H1 (cell line): Measurements from ENCODE around the gene FBXO38.

Experiments used
- EZH2 ChIP-seq: fragments of 200-600 bp; sonication (generic); IDR thresholded peaks from 2 replicates; pipeline ENCODE4 v1.7.1; 2012; ENCODE audit warnings: low read depth, mild to moderate bottlenecking, moderate library complexity, low read length, inconsistent platforms; ENCODE audit not compliant: severe bottlenecking
- GTF2F1 ChIP-seq: IDR thresholded peaks from 2 replicates; pipeline ENCODE4 v1.6.1; 2012; ENCODE audit warnings: low read depth, low read length, improper control_type of control experiment, borderline replicate concordance
- KDM1A ChIP-seq: fragments of 200-600, 300-600 bp; sonication (generic); IDR thresholded peaks from 2 replicates; pipeline ENCODE4 v1.7.1; 2016; ENCODE audit warnings: mild to moderate bottlenecking, low read length, borderline replicate concordance
- POLR2A ChIP-seq, 2 experiments: IDR thresholded peaks; 1 replicate in 1 of 2; 2 replicates in 1 of 2; pipeline ENCODE4 v1.6.1; 2011; ENCODE audit warnings: low read depth in 2 of 2, low read length in 2 of 2, mild to moderate bottlenecking in 2 of 2; ENCODE audit errors: control extremely low read depth in 1 of 2
- RBBP5 ChIP-seq: IDR thresholded peaks from 2 replicates; pipeline ENCODE4 v1.7.1; 2012; ENCODE audit warnings: low read depth, mild to moderate bottlenecking, inconsistent platforms, low read length, moderate library complexity, borderline replicate concordance
- SIX5 ChIP-seq: IDR thresholded peaks from 2 replicates; pipeline ENCODE4 v1.6.1; 2011; ENCODE audit warnings: mild to moderate bottlenecking, low read depth, low read length
- SUZ12 ChIP-seq: fragments of 200-600 bp; sonication (generic); IDR thresholded peaks from 2 replicates; pipeline ENCODE4 v1.6.1; 2012; ENCODE audit warnings: mild to moderate bottlenecking, inconsistent platforms, low read length, moderate library complexity, mixed read lengths
- TF ChIP-seq, protein P1 (sequence below): IDR thresholded peaks from 2 replicates; pipeline ENCODE4 v1.6.1; 2012; ENCODE audit warnings: low read length, inconsistent platforms
- TF ChIP-seq, protein P2 (sequence below), 3 experiments: IDR thresholded peaks; 1 replicate in 2 of 3; 2 replicates in 1 of 3; pipeline versions ENCODE4 v1.5.1 to v1.6.1; 2011; ENCODE audit warnings: low read length in 3 of 3, mild to moderate bottlenecking in 3 of 3, inconsistent platforms in 2 of 3, low read depth in 1 of 3, moderate library complexity in 1 of 3; ENCODE audit not compliant: insufficient read depth in 1 of 3; ENCODE audit errors: control extremely low read depth in 1 of 3

DNA sequence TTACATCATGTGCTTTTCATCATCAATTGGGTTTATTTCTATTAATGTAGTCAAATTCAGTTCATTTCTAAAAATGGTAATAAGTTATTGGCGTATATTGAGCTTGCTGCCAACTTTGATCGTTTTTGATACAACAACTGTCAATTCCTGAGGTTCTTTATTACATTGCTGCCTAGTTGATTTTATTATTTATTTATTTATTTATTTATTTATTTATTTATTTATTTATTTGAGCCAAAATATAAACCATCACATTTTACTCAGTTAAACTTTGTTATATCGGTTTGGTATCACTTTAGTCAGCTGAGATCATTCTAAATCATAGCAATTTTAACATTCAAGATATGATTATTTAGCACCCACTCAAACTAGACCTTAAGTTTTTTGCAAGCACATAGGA lies 100.0 kb downstream of the FBXO38 start:
- TF ChIP-seq KDM1A (no peak), GTF2F1 (no peak), EZH2 (no peak), SIX5 (no peak), RBBP5 (no peak), SUZ12 (no peak), POLR2A (IDR thresholded peaks at IDR 0.05; ENCODE audit: control extremely low read depth in 1 of 2, low read depth in 2 of 2, low read length in 2 of 2) (no peak)
- TF ChIP-seq, protein P1, sequence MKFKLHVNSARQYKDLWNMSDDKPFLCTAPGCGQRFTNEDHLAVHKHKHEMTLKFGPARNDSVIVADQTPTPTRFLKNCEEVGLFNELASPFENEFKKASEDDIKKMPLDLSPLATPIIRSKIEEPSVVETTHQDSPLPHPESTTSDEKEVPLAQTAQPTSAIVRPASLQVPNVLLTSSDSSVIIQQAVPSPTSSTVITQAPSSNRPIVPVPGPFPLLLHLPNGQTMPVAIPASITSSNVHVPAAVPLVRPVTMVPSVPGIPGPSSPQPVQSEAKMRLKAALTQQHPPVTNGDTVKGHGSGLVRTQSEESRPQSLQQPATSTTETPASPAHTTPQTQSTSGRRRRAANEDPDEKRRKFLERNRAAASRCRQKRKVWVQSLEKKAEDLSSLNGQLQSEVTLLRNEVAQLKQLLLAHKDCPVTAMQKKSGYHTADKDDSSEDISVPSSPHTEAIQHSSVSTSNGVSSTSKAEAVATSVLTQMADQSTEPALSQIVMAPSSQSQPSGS = no peak
- TF ChIP-seq, protein P2, sequence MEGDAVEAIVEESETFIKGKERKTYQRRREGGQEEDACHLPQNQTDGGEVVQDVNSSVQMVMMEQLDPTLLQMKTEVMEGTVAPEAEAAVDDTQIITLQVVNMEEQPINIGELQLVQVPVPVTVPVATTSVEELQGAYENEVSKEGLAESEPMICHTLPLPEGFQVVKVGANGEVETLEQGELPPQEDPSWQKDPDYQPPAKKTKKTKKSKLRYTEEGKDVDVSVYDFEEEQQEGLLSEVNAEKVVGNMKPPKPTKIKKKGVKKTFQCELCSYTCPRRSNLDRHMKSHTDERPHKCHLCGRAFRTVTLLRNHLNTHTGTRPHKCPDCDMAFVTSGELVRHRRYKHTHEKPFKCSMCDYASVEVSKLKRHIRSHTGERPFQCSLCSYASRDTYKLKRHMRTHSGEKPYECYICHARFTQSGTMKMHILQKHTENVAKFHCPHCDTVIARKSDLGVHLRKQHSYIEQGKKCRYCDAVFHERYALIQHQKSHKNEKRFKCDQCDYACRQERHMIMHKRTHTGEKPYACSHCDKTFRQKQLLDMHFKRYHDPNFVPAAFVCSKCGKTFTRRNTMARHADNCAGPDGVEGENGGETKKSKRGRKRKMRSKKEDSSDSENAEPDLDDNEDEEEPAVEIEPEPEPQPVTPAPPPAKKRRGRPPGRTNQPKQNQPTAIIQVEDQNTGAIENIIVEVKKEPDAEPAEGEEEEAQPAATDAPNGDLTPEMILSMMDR (IDR thresholded peaks at IDR 0.05; ENCODE audit: control extremely low read depth in 1 of 3, insufficient read depth in 1 of 3, low read depth in 1 of 3, low read length in 3 of 3) = no peak
